Hepatocyte (in vitro differentiated cells): ENCODE data around the gene UBE2U.

Experiments used
- CTCF ChIP-seq: fragments of 200-600 bp; sonication (generic); IDR thresholded peaks from 2 replicates; pipeline ENCODE4 v1.5.1; 2016; ENCODE audit warnings: antibody characterized with exemption, mild to moderate bottlenecking; ENCODE audit not compliant: poor library complexity
- EZH2 ChIP-seq: fragments of 200-600 bp; sonication (generic); IDR thresholded peaks from 2 replicates; pipeline ENCODE4 v1.6.1; 2016; ENCODE audit warnings: antibody characterized with exemption, mild to moderate bottlenecking, borderline replicate concordance
- EZH2phosphoT487 ChIP-seq: fragments of 200-600 bp; sonication (generic); IDR thresholded peaks from one replicate; pipeline ENCODE4 v1.6.1; 2018; ENCODE audit warnings: antibody characterized with exemption, mild to moderate bottlenecking, low read depth, moderate library complexity; ENCODE audit not compliant: unreplicated experiment, severe bottlenecking

DNA sequence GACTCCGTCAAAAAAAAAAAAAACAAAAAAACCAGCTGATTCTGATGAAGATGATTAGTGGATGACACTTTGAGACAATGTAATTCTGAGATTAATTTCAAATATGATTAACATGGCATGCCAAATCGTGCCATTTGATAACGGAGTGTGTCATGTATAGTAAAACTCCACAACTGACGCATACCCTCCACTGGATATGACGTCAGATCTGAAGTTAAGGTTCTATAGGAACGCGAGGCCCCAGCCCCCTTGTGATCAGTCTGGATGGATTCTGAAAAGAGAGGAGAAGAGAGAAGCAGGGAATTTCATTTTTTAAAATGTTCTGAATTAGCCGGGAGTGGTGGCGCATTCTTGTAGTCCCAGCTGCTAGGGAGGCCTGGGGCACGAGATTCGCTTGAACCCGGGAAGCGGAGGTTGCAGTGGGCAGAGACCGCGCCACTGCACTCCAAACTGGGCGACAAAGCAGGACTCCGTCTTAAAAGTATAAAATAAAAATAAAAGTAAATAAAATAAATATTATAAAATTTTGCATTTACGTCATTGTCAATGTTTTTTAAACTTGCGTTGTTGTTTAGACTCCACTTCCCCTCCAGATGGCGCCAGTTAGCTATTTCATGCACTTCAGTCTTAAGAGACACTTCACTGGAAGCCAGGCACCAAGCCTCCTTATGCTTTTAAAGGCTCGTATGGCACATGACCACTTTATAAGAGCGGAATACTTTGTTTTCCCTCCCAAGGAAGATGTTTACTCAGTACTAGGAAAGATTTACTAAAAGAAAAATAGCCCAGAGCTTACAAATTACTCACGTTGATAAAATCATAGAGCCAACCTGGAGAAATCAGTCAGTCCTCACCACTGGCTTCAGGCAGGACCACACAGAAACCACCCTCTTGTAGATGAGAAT, 65.5 kb downstream of the UBE2U start:
- peak; percentile 98 for TF ChIP-seq CTCF
- no peak for TF ChIP-seq EZH2
- no peak for TF ChIP-seq EZH2phosphoT487
